Vagina (tissue), 2 donors: ENCODE data around the gene EVPL. TPM values are rescaled to one million over a fixed set of nuclear protein-coding genes. Genes with fewer than 3 reads are reported as not detected.

Source experiments
- DNase-seq, 2 donors: peaks; one replicate each; pipeline ENCODE4 v3.0.0-alpha.2; 2017; ENCODE audit errors: extremely low spot score in 2 of 2
- H3K27ac ChIP-seq: fragments of 200-600 bp; sonication (generic); one replicate; pipeline ENCODE4 v1.5.1; 2019
- H3K27me3 ChIP-seq: fragments of 200-600 bp; sonication (generic); one replicate; pipeline ENCODE4 v1.5.1; 2019
- H3K36me3 ChIP-seq, 2 donors: fragments of 200-600 bp; sonication (generic); one replicate each; pipeline ENCODE4 v1.5.1; 2017 to 2019
- H3K4me1 ChIP-seq: fragments of 200-600 bp; sonication (generic); one replicate; pipeline ENCODE4 v1.5.1; 2019
- H3K4me3 ChIP-seq, 2 donors: fragments of 200-600 bp; sonication (generic); 1 replicate in 1 of 2; 2 replicates in 1 of 2; pipeline ENCODE4 v1.5.1; 2016 to 2019
- H3K9me3 ChIP-seq: fragments of 200-600 bp; sonication (generic); one replicate; pipeline ENCODE4 v1.5.1; 2019
- POLR2A ChIP-seq, 2 donors: fragments of 450-650 bp; IDR thresholded peaks; one replicate each; pipeline ENCODE4 v1.6.1; 2017; ENCODE audit warnings: antibody characterized with exemption in 2 of 2, mild to moderate bottlenecking in 2 of 2, moderate library complexity in 2 of 2
- POLR2AphosphoS5 ChIP-seq, 2 donors: sonication (generic); formaldehyde crosslinking; IDR thresholded peaks; one replicate each; pipeline ENCODE4 v1.9.0; 2017; ENCODE audit warnings: antibody characterized with exemption in 2 of 2, mild to moderate bottlenecking in 2 of 2, low read depth in 1 of 2; ENCODE audit not compliant: insufficient read depth in 1 of 2
- intact Hi-C: fragments of 100-400 bp; cut with DNase I; formaldehyde crosslinking; loops from one replicate; pipeline ENCODE4 v1.15.1; 2023
- total RNA-seq: library from RNA; depleted of rRNA; stranded (reverse); fragments of >200 nt; gene quantifications from one replicate; pipeline ENCODE4 v1.2.3, GENCODE V29; 2016
- TF ChIP-seq, protein P1 (sequence below), 3 experiments: fragments of 450-650 bp in 2 of 3; fragments of 200-600 bp in 1 of 3; sonication (generic) in 1 of 3; IDR thresholded peaks; one replicate each; pipeline ENCODE4 v1.5.1; 2017 to 2019; ENCODE audit warnings: antibody characterized with exemption in 3 of 3, mild to moderate bottlenecking in 2 of 3, moderate library complexity in 2 of 3

The EVPL gene
- total RNA-seq, 1 donor from 2014 or later = 115 TPM

DNA sequence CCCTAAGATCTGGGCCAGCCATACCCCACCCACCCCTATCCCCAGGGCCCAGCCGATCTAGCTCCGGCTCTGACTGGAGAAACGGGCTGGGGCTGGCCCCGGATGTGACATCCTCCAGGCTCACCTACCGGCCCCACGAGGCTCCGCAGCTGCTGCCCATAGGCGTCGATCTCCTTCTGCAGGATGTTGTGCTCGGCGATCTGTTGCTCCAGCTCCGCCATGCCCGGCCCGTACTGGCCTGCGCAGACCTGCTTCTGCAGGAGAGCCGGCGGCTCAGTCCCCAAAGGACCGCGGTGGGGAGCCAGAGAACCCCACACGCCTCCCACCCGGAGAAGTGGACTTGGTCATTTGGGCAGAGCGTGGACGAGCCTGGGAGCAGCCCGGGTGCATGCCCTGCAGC lies 4.8 kb downstream of the EVPL start:
- Histone ChIP-seq H3K27ac (no peak overlapping the region), H3K4me1 (peaks cover 8% of the 10 kb centered on the region), H3K9me3 (no peaks in the 10 kb centered on the region), H3K36me3 (peaks cover 0 to 5% of the 10 kb centered on the region in 2 donors), H3K27me3 (no peaks in the 10 kb centered on the region), H3K4me3 (no peak overlapping the region)
- intact Hi-C loops = no loop called here
- no peak for DNase-seq
- TF ChIP-seq POLR2AphosphoS5 (IDR thresholded peaks at IDR 0.05; ENCODE audit: insufficient read depth in 1 of 2, low read depth in 1 of 2) (no peak), POLR2A (IDR thresholded peaks at IDR 0.05) (no peak)
- TF ChIP-seq, protein P1, sequence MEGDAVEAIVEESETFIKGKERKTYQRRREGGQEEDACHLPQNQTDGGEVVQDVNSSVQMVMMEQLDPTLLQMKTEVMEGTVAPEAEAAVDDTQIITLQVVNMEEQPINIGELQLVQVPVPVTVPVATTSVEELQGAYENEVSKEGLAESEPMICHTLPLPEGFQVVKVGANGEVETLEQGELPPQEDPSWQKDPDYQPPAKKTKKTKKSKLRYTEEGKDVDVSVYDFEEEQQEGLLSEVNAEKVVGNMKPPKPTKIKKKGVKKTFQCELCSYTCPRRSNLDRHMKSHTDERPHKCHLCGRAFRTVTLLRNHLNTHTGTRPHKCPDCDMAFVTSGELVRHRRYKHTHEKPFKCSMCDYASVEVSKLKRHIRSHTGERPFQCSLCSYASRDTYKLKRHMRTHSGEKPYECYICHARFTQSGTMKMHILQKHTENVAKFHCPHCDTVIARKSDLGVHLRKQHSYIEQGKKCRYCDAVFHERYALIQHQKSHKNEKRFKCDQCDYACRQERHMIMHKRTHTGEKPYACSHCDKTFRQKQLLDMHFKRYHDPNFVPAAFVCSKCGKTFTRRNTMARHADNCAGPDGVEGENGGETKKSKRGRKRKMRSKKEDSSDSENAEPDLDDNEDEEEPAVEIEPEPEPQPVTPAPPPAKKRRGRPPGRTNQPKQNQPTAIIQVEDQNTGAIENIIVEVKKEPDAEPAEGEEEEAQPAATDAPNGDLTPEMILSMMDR (IDR thresholded peaks at IDR 0.05) = no peak

DNA sequence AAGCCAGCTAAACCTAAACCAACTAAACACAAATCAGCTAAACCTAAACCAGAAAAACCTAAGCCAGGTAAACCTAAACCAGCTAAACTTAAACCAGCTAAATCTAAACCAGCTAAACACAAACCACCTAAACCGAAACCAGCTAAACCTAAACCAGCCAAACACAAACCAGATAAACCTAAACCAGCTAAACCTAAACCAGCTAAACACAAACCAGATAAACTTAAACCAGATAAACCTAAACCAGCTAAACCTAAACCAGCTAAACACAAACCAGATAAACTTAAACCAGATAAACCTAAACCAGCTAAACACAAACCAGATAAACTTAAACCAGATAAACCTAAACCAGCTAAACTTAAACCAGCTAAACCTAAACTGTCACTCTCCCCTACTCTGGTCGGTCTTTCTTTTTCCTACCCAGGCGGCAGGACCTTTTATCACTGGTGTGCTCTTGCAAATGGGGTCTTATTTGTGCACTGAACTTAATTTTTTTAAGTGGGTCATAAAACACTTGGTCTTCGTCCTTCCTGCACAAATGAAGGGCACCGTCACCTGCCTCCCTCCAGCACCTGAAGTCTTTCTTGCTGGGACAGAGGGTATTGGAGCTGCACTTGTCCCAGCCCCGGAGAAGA lies 7.2 kb downstream of the EVPL start:
- Histone ChIP-seq H3K4me3 (no peak overlapping the region), H3K27ac (no peak overlapping the region), H3K9me3 (no peaks in the 10 kb centered on the region), H3K27me3 (no peaks in the 10 kb centered on the region), H3K4me1 (peaks cover 8% of the 10 kb centered on the region), H3K36me3 (peaks cover 0 to 10% of the 10 kb centered on the region in 2 donors)
- intact Hi-C loops = no loop called here
- TF ChIP-seq, protein P1 (IDR thresholded peaks at IDR 0.05) = no peak
- no peak for TF ChIP-seq POLR2AphosphoS5 (IDR thresholded peaks at IDR 0.05; ENCODE audit: insufficient read depth in 1 of 2, low read depth in 1 of 2)
- TF ChIP-seq POLR2A (IDR thresholded peaks at IDR 0.05) = no peak
- DNase-seq = no peak

DNA sequence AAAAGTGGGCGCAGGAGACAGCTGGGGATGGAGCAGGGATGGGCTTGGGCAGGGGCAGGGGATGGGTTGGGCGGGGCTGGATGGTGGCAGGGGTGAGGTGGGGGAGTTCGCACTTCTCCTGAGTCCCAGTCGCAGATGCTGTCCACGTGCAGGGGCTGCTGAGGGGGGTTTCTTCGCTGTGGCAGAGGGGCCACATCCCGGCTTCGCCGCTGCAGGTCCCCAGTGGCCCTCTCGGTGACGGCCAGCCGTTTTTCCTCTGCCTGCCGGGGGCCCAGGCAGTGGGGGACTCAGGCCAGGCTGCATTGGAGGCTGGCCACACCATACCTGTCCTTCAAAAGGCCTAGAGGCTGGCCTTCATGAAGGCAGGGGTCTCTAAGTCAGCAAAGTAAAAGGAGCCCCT lies 8.3 kb downstream of the EVPL start:
- Histone ChIP-seq H3K27me3 (no peaks in the 10 kb centered on the region), H3K27ac (no peak overlapping the region), H3K36me3 (peaks cover 0 to 10% of the 10 kb centered on the region in 2 donors), H3K4me1 (peaks cover 7% of the 10 kb centered on the region), H3K9me3 (no peaks in the 10 kb centered on the region), H3K4me3 (no peak overlapping the region)
- TF ChIP-seq, protein P1 (IDR thresholded peaks at IDR 0.05) = no peak
- no peak for TF ChIP-seq POLR2AphosphoS5 (IDR thresholded peaks at IDR 0.05; ENCODE audit: insufficient read depth in 1 of 2, low read depth in 1 of 2)
- TF ChIP-seq POLR2A (IDR thresholded peaks at IDR 0.05) = no peak
- intact Hi-C loops = no loop called here
- DNase-seq = no peak

DNA sequence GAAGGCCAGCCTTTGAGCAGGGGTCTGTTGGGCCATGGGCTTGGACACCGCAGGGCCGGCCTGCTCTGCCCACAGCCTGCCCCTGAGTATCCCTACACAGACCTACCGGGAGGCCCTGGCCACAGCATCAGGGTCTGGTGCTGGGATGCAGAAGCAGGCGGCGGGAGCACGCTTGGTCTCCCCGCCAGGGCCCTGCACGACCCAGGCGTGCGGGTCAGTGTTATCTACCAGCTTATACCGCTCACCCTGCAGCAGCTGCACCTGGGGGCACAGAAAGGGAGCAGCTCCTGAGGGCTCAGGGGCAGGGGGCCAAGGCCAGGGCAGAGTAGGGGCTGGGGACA lies 8.8 kb downstream of the EVPL start:
- H3K36me3 ChIP-seq = peaks cover 0 to 10% of the 10 kb centered on the region in 2 donors
- intact Hi-C loops = no loop called here
- DNase-seq = no peak
- no peaks in the 10 kb centered on the region for H3K9me3 ChIP-seq
- H3K27ac ChIP-seq = no peak overlapping the region
- H3K4me3 ChIP-seq = no peak overlapping the region
- no peaks in the 10 kb centered on the region for H3K27me3 ChIP-seq
- peaks cover 8% of the 10 kb centered on the region for H3K4me1 ChIP-seq
- TF ChIP-seq, protein P1 (IDR thresholded peaks at IDR 0.05) = no peak
- TF ChIP-seq POLR2AphosphoS5 (IDR thresholded peaks at IDR 0.05; ENCODE audit: insufficient read depth in 1 of 2, low read depth in 1 of 2) (no peak), POLR2A (IDR thresholded peaks at IDR 0.05) (no peak)

DNA sequence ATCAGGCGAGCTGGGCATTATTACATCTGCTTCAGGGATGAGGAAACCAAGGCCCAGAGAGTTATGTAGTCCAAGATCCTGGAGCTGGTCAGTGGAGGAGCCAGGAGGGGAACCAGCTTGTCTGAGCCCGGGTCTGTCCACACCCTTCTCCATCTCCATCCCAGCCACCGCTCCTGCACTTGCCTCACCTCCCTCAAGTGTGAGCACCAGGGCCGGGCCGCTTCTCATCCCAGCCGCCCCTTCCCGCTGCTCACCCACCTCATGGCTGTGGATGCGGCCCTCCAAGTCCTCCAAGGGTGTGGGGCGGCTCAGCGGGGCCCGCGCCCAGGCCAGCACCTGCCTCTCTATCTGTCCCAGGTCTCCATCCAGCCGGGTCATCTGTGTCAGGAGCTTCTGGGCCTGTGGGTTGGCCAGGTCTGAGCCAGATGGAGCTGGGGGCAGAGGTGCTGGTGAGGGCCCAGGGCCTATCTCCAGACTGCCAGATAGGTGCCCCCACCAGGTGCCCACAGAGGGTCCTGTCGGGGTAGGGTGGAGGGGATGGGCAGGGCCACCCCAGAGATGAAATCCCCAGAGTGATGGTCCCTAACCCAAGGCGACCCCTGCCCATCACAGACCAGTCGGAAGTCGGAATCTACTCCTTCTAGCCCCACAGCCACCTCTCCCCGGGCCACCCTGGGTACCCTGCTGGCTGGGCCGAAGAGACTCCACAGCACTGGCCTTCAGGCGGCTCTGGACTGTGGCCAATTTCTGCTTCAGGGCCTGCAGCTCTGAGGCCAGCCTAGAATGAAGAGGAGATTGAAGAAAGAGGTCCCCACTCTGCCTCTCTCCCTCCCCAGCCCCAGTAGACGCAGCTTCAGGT lies 9.4 kb downstream of the EVPL start:
- no peak for TF ChIP-seq POLR2A (IDR thresholded peaks at IDR 0.05)
- TF ChIP-seq POLR2AphosphoS5 (IDR thresholded peaks at IDR 0.05; ENCODE audit: insufficient read depth in 1 of 2, low read depth in 1 of 2) = no peak
- TF ChIP-seq, protein P1 (IDR thresholded peaks at IDR 0.05) = no peak
- Histone ChIP-seq H3K27me3 (no peaks in the 10 kb centered on the region), H3K36me3 (peaks cover 0 to 10% of the 10 kb centered on the region in 2 donors), H3K9me3 (no peaks in the 10 kb centered on the region), H3K4me1 (peaks cover 8% of the 10 kb centered on the region), H3K4me3 (no peak overlapping the region), H3K27ac (no peak overlapping the region)
- no peak for DNase-seq
- intact Hi-C loops = no loop called here
